ENCODE data around the gene AGAP1.

DNA sequence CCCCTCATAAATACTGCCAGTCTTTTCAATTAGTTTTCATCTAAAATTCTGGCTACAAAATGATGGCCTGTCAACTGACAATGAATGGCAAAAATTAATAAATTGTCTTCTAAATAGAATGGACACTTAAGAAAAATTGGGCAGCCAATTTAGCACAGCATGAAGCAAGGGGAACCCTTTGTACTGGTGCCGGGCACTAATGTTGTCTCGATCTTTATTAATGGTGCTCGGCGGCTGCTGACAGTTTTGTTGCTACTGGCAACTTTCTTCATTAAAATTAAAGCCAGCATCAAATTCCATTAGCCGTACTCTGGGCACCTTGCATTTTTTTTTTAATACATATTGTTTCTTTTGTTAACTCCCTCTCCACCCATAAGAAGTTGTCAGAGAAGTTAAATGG, 365.0 kb downstream of the AGAP1 start:
- TF ChIP-seq CTCF (conservative IDR thresholded peaks at IDR 0.05; ENCODE audit: low read length) = no peak
- no peak for TF ChIP-seq EZH2phosphoT487 (IDR thresholded peaks at IDR 0.05; ENCODE audit: borderline replicate concordance, low read depth, low read length)

All from OCI-LY7 (cell line).